Measurements from ENCODE around the gene VPS37D. TPM values are rescaled to one million over a fixed set of nuclear protein-coding genes. Genes with fewer than 3 reads are reported as not detected.
"Not testable (repeated sequence)": the region's sequence is repeated elsewhere in the genome, so short reads cannot be mapped to it uniquely, and the experiment has no call there.

Gene VPS37D
- total RNA-seq, 1 donor from 2014 or later, result 3.6 TPM

DNA sequence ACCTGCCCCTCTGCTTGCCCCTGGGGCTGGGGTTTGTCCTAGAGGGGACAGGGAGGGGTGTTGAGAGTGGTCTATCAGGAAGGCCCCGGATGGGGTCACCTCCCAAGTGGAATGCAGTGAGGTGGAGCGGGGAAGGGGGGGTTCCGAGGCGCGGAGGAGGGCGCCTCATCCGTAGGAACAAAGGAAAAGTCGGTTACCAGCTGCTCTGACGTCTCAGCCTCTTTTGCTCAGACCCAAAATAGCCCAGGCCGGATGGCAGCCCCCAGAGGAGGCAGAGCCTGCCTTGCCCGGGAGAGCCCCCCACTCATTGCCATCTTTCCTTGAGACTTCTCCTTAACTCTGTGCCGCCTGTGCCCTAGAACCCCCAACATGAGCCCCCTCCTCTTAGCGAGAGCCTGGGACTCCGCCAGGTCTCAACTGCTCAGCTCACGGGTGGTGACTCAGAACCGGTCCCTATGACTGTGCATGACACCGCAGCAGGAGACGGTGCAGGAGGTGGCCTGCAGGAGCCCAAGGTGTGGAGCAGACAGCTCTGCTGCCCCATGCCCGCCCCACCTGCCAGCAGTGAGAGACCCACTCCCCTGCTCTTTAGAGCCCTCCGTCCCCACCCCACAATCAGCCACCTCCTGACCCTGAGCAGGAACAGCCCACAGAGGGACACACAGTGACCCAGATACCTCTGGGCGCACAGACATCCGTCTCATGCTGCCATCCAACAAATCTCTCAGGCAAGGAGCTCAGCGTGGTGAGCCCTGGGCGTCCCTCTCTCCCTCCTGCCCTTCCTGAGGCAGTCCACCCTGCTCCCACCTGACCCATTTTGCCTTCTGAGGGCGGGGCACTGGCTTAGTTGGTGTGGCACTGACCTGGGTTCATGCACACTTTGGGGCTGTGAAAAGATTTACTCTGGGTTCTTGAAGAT, 38.8 kb downstream of the VPS37D start:
- DNase-seq, result no peak

DNA sequence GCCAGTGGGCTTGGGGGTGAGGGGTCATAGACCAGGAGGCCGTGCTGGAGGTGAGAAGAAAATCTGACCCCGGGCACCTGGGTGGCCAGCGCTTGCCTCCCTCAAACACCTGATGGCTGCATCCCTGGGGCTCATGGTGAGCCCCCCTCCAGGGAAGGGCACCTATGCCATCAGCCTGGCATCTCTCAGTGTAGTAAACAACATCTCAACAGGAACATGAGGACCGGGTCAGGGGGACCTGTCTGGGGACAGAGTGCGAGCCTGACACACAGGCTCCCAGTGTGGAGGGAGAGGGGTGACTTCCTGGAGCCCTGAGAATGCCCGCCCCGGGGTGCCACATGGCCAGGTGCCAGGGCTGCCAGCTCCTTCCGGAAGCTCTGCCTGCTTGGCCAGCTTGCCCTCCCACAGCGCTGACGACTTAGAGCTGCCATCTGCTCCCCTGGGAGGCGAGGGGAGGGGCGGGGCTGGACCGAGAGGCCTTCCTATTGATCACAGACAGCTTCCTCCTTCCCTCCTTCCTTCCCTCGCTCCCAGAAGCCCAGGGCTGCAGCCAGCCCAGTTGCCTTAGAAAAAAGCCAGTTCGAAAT, 39.5 kb downstream of the VPS37D start:
- DNase-seq, result no peak

DNA sequence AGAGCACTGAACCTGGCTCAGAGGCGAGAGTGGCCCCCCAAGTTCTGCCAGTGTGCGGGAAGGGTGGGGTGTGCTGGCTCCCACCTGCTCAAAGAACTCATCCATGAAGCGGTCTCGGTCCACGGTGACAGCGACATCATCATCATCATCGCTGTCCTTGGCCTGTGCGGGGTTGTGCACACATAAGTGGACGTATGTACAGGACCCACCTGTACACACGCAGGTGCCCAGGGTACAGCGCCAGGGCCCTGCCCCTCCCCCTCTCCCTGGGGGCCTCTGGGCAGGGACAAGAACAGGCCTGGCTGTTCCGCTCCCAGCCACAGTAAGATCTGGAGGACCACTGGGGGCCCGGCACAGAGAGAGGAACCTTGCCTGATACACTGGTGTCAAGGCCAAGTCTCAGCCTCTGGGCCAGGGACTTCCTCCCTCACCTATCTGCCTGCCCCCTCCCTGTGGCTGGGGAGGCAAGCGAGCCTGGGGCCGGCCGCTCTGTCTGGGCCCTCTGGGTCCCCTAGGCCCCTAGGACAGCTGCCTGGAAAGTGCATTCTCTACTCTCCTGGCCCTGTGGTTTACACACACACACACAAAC, 41.4 kb downstream of the VPS37D start:
- DNase-seq, result no peak

GRCh38 chr7:73712773-73713172, 45.1 kb downstream of the VPS37D start:
- DNase-seq, result no peak

- not testable (repeated sequence) for DNase-seq
These were observed 45.7 kb downstream of the VPS37D start for GRCh38 chr7:73713319-73713718.

- peak; percentile 41 for DNase-seq
These were observed 48.2 kb downstream of the VPS37D start for GRCh38 chr7:73715648-73716317.

- no peak for DNase-seq
These were observed 48.8 kb downstream of the VPS37D start for GRCh38 chr7:73716318-73716890.

DNA sequence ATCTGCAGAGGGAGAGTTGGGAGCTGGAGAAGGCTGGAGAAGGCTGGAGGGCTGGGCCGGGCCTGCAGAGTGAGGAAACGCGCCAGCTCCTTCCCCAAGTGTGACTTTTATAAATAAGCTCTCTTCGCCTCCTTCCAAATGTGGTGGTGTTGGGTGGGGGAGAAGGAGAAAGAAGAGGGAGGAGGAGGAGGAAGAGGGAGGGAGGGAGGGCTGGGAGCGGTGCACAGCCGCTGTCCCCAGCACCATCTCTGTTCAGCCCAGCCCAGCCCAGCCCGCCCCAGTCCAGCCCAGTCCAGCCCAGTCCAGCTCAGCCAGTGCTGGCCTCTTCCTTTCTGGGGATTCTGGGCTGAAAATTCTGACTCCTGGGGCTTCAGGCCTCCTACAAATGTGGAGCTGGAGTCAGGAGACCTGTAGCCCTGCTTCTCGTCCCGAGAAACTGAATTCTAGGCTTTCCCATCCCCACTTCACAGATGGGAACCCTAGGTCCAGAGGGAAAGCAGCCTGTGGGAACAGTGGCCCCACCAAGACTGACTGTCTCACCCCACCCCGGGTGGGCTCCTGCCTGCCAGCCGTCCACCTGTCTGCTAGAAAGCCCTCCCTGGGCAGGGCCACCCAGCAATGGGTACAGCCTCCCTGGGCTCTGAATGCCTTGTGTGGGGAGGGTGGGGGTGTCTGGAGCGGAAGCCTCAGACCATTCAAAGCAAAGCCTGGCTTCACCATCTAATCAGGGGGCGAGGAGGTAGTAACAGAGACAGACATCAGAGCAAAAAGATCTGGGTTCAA, 49.6 kb downstream of the VPS37D start:
- DNase-seq, result no peak

DNA sequence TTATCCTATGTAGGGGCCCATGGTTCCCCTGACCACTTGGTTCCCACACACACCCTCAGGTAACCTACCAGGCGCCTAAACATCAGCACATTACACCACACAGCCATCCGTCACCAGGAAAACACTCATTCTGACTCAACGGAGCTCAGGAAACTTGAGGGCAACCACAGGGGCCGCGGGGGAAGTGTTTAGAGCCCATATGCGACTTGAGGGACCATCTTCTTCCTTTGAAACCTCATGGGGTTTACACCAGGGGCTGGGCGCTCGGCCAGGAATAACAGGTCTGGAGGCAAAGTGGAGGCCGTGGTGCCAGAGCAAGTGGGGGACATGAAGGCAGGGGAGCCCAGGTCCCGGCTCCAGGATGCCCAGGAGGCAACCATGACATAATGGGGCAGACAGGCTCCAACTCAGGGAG, 50.4 kb downstream of the VPS37D start:
- no peak for DNase-seq

DNA sequence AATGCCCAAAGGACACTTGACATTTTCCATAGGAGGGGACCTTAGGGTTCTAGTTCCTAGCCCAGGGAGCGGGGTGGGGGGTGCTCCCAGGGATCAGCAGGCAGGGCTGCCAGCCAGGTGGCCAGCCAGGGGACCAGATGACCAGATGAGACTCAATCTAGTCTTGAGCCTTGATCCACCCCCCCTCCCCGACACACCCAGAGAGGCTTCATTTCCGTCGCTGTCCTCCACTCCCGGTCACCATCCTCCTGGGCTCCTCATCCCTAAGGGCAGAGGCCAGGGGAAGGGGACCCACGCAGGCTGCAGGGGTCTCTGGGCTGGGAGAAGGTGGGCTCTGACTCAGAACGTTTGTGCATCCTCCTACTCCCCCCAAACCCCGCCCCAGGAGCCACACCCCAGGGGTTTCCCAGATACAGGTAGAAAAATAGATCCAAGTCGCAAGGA, 50.8 kb downstream of the VPS37D start:
- no peak for DNase-seq

DNA sequence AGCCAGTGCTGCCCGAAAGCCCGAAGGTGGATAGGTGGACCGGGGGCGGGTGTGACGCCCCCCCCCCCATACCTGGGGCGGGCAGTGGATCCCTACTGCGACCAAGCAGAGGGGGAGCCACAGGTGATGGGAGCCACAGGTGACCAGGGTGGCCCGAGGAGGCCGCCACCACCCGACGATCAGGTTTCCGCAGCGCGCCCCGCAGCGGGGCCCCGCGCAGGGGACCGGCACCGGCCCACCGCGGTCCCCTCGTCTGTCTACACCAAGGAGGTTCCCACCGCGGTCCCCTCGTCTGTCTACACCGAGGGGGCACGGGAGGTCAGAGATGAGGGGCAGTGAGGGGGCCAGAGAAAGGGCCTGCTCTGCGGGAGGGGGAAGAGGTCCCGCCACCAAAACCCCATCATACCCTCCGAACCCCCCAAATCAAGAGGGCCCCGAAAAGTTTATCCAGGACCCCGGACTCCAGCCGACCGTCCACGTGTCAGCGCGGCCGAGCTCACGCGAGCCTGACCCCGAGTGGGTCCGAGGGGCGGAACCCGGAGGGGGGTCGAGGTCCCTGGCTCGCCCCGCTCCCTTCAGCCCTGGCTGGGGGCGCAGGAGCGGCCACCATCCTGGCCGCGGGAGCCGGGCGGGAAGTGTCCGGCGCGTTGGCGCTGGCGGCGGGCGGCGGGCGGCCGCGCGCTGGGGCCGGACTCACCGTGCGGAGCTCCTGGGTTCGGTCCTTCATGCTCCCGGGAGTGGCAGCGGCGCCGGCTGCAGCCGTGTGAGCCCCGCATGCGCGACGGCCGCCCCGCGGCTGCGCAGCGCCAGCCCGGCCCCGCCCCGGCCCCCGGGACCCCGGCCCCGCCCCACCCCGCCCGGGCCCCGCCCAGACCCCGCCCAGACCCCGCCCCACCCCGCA, 51.5 kb downstream of the VPS37D start, which contains the start of gene STX1A:
STX1A (minus strand) TSS at position 765 of the 901 bp plus-strand sequence; CDS start at position 727, 38 bp downstream.
- no peak for DNase-seq

DNA sequence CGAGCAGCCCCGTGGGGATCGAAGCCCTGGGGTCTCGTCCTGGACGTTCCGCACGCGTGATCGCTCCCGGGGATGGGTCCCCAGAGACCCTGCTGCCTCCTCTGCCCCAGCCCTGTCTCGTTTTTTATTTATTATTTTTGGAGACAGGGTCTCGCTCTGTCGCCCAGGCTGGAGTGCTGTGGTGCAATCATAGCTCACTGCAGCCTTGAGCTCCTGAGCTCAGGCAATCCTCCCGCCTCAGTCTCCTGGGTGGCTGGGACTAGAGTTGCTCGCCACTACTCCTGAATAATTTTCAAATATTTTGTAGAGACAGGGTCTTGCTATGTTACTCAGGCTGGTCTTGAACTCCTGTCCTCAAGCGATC, 52.2 kb downstream of the VPS37D start:
- DNase-seq, result no peak

GRCh38 chr7:73720443-73720842, 52.8 kb downstream of the VPS37D start:
- DNase-seq, result not testable (repeated sequence)

GRCh38 chr7:73721377-73721817, 53.8 kb downstream of the VPS37D start:
- no peak for DNase-seq

Small RNAs within 50 kb of the gene (small RNA-seq; reads per million reads assigned to genes)
- not detected for gene MIR4284 (ENCODE audit: low replicate concordance)

Other genes with a start within 250 kb of the VPS37D start
- 1.4 TPM for gene FZD9, start 234.1 kb upstream of the VPS37D start, total RNA-seq
- gene BAZ1B, start 145.5 kb upstream of the VPS37D start, total RNA-seq, result 43.1 TPM
- 8.5 TPM for gene BCL7B, start 110.1 kb upstream of the VPS37D start, total RNA-seq
- gene TBL2, start 89.3 kb upstream of the VPS37D start, total RNA-seq, result 33.2 TPM
- gene MLXIPL, start 43.3 kb upstream of the VPS37D start, total RNA-seq, result 22.3 TPM
- gene DNAJC30, start 15.6 kb downstream of the VPS37D start, total RNA-seq, result 3.4 TPM
- 28.0 TPM for gene BUD23, start 15.8 kb downstream of the VPS37D start, total RNA-seq
- 8.5 TPM for gene STX1A, start 51.8 kb downstream of the VPS37D start, total RNA-seq
- gene ABHD11, start 71.0 kb downstream of the VPS37D start, total RNA-seq, result 8.0 TPM
- gene CLDN3, start 102.4 kb downstream of the VPS37D start, total RNA-seq, result 0.20 TPM
- 75.4 TPM for gene CLDN4, start 163.2 kb downstream of the VPS37D start, total RNA-seq
- gene METTL27, start 174.7 kb downstream of the VPS37D start, total RNA-seq, result 3.2 TPM
- gene TMEM270, start 193.3 kb downstream of the VPS37D start, total RNA-seq, result not detected

Measured in skin of body (tissue), 3 donors.